H1 (cell line): ENCODE data around the gene CEL. TPM values are rescaled to one million over a fixed set of nuclear protein-coding genes. Genes with fewer than 3 reads are reported as not detected.

Experiments
- HDAC2 ChIP-seq, 2 experiments: fragments of 300-600 bp in 1 of 2; sonication (generic) in 1 of 2; IDR thresholded peaks; 2 replicates each; pipeline ENCODE4 v1.6.1; 2011 to 2012; ENCODE audit warnings: low read depth in 2 of 2, low read length in 2 of 2, mild to moderate bottlenecking in 2 of 2, moderate library complexity in 2 of 2, borderline replicate concordance in 1 of 2, inconsistent platforms in 1 of 2
- polyA plus RNA-seq, 7 experiments: library from polyadenylated mRNA; depleted of rRNA in 3 of 7; stranded (reverse) in 5 of 7; unstranded in 2 of 7; fragments of >200 nt in 5 of 7; fragments of 200-250 nt in 2 of 7; gene quantifications; 1 replicate in 5 of 7; 2 replicates in 1 of 7; 4 replicates in 1 of 7; pipeline versions ENCODE4 v1.2.1 to v1.2.3, GENCODE V29; 2011 to 2013; ENCODE audit warnings: missing spikeins in 2 of 7, mixed read lengths in 2 of 7
- total RNA-seq: library from RNA; stranded (reverse); fragmentation: NEBNext Ultra II Directional; extraction: Animal tissue kit (Norgen Biotek cat#: 25700); gene quantifications from 2 replicates; pipeline ENCODE4 v1.2.1, GENCODE V29; 2021

Gene CEL
- total and polyA plus RNA-seq, 2 of the 8 experiments (the other 6 are each of a cell fraction or from before 2014, with no cell fraction given): 1.8 to 3.4 TPM

- TF ChIP-seq HDAC2 (IDR thresholded peaks at IDR 0.05; ENCODE audit: borderline replicate concordance in 1 of 2, low read depth in 2 of 2, low read length in 2 of 2): no peak
- TF ChIP-seq, all 59 proteins: peak for 0
These were observed 56.8 kb downstream of the CEL start (continued) for GRCh38 chr9:133118568-133118967.
